HG02981 (cell line): ENCODE measurements around the gene SNX20.

Experiments used
- ATAC-seq: cut with Tn5 transposase; IDR thresholded peaks from one replicate; pipeline ENCODE4 v1.9.1; 2021; ENCODE audit warnings: mild to moderate bottlenecking, moderate library complexity; ENCODE audit not compliant: unreplicated experiment

The SNX20 gene

DNA sequence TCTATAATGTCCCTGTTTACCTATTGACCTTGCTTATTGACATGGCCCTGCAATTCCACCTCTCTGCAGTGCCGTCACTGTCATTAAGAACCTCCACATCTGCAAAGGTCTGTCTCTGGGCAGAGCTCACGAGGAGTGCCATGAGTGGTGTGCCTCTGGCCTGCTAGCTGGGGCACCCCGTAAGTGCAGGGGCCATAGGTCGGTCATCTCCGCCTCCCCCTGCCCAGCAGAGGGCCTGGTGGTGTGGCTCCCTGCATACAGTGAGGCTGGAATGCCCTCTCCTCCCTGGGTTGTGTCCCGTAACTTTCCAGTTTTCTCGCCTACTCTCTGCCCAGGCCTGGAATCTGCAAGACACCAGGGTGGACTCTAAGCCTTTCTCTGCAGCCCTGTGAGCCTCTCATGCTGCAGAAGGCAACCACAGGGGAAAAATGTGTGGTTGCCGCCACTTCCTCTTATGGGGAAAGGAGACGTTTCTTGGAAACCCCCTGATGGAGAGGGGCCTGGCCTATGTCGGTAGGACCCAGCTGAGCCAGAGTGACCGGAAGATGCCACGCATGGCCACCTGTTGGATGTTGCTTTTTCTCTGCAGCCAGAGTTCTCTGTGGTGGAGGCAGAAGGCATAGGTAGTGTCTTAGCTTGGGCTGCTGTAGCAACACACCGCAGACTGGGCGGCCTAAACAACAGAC lies 2.7 kb upstream of the SNX20 start:
- peak; percentile 66 for ATAC-seq

DNA sequence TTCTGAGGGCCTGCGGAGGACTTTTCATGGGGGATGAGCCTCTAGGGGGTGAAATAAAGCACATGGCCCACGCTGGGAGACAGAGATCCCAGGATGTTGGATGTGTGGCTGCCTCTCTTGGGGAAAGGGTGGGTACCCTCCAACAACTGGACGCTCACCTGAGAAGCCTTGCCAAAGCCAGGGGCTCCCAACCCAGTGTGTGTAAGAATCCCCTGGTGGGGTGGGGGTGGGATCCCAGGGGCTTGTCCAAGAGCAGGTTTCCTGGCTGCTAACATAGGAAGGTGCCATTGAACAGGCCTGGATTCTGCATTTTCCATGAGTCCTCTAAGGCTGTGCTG lies 587 bp downstream of the SNX20 start:
- no peak for ATAC-seq

DNA sequence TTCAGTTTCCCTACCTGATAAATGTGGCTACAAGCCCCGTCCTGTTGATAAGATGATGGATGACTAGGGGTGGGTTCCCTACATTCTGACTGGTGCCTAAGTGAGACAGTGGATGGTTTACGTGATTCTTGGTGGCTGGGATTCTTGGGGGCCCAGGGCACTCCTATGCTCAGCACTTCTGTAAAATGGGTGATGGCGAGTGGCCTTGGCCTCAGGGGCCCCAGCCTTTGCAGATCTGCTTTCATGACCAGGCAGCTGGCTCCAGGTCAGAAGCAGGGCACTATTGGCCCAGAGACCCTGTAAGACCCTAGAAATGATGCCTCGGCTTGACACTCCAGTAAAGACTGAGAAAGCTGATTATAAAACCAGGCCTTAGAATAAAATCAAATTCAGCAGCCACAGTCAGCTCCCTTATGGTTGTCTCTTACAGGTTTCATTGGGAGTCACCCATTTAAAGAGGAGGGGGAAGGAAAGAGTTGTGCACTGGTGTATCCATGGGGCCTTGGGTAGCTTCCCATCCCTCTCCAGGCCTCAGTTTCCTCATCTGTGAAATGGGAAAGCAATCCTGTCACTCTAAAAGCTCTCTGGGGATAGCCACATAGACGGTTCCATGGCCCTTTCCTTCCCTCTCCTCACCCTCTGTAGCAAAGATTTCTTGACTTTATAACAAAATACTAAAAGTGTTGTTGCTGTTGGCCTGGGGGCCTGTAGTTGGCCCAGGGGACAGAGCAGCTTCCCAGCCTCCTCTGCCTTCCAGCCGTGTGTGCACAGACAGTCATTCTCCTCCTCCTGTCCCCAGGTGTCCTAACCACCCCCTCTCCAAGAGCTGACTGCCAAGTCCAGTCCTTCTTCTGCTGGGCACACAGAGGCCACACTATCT lies 1.2 kb downstream of the SNX20 start:
- ATAC-seq: no peak

DNA sequence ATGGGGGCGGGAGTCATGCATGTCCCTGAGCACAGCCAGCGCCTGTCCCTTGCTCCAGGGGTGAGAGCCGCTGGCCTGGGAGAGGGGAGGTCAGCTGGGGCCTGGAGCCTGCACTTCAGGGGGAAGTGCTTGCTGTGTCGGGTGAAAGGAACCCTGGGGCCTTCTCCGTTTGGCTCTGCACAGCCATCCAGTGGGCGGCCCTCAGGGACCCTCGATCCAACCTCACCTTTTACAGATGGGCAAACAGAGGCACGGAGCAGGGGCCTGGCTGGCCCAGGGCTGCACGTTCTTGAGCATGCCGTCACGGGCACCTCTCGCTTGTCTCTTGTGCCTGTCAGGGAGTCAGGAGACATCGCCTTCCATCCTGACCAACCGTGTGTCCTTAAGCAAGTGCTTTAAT lies 1.8 kb downstream of the SNX20 start:
- no peak for ATAC-seq

DNA sequence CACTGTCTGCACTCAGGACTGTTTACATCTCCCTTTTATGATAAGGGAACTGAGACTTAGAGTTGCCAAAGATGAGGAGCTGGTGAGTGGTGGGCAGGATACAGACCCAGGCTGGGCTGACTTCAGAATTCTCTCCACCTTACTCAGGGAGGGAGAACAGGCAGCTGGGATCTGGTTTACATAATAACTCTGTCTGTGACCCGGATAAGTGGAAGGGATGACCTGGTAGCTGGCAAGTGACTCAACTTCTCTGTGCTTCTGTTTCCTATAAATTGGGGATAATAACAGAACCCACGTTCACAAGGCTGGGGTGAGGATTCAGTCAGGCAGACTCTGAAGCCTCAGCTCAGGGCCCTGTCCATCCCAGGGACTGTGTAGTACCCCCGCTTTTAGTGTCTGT lies 2.6 kb downstream of the SNX20 start:
- no peak for ATAC-seq

DNA sequence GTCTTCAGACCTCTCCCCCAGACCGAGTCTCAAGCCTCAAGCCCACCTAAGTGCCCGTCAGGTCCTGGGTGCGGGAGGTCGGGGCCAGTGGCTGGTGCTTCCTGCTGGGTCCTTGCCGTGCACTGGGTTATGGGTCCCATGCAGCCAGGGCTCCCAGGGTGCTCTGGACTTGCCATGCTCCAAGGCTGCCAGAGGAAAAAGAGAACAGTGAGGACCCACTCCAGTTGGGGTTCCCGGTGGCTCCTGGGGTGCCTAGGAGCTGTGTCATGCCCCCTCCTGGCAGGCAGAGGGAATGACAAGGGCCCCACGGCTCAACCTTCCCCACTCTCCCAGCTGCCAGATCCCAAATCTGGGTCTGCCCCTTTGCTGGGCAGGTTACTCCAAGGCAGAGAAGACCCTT lies 3.8 kb downstream of the SNX20 start:
- no peak for ATAC-seq

DNA sequence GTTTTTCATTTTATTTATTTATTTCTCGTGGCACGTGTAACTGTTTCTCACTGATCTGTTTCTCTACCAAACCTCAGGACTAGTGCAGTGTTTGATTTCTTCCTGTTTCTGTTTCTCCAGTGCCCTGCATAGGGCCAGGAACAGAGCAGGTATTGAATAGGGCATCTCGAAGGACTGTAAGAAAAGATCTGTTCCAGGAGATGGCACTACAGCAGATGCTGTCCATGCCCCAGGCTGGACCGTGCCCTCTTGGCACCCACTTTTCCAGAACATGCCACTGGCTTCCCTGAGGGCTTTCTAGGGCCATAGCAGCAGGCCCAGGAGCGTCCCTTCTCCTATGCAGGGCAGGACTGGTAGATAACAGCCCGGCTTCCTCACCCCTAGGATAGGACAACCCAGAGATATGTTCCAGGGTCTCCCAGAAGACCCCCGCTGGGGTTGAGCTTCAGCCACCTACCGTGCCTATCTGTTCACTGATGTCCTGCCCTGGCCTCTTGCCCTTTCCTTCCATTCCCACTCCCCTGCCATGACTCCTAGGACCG lies 4.4 kb downstream of the SNX20 start:
- no peak for ATAC-seq

DNA sequence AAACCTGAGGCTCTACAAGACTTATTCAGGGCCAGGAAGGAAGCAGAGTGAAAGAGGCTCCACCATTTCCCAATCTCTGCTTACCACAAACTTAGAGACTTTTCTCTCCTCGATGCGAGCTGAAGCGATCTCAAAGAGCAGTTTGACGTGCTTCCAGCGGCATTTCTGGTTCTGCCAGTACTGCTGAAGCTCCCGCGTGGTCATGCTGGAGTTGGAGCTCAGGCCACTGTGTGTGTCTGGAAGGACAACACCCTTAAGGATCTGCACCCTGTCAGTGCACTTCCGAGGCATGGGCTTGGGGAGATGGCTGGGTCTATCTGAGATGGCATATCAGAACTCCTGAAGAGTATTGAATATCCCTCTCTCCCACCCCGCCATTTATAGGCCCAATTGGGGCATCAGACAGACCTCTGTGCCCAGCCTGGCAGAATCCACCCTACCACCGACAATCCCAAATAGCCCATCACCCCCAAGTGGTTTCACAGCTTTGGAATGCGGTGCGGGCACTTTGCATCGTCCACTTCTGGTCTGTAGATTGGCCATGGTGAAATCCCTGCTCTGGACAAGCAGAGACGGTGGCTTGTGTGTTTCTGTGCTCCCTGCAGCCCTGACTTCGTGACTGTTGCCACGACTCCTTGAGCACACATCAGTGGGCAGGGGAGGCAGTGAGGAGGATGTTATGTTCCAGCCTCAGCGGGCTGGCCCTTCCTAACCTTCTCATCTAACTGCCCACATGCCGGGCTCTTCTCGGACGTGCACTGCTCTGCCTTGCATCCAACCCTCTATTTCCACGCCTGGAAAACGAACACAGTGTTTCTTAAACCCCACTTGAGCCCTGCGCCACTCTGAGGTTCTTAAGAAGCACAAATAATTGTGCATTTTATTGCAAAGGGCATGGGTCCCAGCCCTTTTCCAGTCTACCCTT lies 5.2 kb downstream of the SNX20 start:
- ATAC-seq: no peak

DNA sequence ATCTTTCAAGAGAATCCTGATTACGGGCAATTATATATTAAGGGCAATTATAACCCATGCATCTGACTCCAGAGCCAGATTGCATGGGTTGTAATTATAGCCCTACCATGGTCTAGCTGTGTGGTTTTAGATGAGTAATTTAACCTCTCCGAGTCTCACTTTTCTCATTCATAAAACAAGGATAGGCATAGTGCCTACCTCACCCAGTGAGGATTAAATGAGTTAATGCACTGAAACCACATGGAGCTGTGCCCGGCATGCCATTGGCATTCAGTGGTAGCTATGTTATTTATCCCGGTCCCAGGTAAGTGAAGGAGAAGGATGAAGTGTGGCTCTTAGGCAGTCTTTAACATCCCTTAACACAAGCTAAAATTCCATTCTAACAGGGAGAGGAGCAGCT lies 6.3 kb downstream of the SNX20 start:
- no peak for ATAC-seq

DNA sequence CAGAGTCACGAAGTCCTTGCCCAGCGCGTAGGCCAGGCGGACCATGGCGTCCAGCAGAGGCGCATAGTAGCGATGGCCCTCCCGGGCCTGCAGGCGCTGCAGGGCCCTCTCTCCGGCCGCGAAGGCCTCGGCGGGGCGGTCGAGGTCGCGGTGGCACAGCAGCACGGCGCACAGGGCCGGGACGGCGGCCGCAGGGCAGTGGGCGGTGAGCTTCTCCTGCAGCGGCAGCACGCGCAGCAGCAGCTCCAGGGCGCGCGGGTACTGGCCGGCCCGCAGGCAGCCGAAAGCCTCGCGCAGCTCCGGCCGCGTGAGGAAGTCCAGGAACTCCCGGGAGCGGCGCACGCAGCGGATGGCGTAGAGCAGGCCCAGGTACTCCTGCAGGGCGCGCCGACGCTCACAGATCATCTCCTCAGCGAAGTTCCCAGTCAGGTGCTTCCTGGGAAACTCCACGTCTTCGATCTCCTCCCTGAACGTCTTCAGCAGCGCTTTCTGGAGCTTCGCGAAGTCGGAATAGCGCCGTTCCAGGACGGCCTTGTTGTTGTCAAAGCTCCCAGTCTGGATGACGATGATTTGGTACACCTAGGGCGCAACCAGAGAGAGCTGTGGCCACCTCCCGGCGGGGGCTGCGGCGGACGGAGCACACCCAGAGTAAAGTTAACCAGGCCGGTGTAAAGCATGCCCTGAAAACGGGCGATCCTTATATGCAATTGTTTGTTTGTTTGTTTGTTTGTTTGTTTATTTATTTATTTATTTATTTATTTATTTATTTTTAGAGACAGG lies 7.4 kb downstream of the SNX20 start:
- ATAC-seq: no peak

DNA sequence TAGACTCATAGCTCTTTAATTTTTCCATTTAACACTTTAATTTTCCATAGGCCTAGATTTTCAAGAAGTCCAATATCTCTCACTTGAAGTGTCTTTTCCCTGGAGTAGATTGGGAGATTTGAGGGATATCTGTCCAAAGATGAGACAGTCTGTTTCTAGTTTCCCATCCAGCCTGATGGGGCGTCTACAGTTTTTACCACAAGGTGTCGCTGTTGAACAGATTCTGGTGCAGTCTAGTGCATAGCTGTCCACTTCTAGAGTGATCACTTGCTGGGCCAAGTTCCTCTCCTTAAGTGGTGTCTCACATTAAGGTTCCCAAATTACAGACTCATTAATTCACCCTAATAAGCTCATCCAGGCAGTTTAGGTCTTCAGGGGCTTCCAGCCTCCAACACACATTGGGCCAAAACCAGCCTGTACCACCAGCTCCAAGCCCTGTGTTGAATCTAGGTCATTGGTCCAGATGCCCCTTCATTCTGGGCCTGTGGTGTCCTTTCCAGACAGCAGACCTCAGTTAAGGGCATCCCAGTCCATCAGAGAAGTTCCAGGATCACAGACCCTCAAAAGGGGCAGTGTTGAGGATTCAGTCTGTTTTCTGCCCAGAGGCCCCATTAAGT lies 9.4 kb downstream of the SNX20 start:
- no peak for ATAC-seq

DNA sequence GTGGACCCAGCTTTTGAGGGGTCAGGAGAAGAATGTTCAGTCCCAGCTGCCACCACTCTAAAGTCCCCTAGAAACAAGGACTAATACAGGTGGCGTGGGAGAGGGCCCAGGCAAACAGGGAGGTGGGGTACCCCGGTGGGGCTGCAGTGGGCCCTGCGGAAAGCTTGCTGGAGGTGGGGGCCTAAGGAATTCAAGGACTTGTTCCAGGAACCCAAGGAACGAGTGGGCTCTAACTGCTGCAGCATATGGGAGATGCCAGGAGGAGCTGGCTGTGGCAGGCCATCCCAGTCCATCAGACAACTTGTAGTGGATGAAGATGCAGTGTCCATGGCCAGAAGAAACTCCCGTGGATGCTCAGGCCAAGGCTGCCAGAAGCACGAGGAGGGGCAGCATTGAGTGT lies 10.6 kb downstream of the SNX20 start:
- ATAC-seq: no peak

DNA sequence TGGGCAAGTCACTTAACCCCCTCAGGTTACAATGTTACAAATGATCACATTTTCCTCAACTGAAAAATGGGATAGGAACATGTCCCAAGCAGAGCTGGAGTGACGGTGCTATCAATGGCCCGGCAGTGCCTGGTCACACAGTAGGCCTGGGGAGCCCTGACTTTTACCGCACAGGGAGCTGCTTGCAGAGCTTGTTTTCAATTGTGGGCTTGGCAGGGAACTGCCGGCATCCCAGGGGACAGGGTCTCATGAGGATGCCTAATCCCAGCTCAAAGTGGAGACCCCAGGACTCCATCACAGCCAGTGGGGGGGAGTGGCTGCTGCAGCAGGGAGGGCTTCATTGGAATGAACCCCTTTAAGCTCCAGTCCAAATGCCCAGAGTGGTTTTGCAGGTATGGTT lies 11.4 kb downstream of the SNX20 start:
- ATAC-seq: no peak

DNA sequence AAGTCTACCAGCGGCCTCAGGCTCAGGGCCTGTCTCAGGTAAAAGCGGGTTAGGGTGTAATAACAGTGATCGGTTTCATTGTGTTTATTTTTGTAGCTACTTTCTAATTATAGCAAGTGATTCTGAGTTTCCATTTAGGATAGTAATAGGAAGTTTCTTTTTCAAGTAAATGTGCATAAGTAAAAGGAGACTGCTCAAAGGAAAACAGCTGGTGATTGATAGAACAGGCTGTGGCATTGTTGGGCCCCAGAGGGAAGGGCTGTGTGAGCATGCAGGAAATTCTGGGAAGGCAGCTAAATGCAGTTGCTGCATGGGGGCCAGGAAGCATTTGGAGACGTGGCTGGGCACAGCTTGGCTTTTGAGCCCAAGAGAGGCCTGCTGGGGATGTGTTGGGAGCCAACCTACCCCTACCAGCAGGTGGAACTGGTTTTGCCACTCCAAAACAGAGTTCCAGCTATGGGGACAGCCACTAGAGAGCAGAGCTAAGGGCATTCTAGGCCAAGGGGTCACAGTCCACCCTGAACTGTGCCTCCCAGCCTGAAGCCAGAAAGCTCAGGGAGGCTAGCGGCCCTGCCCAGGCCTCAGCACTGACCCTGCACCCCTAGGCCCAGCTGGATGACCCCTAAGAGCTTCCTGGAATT lies 12.6 kb downstream of the SNX20 start:
- ATAC-seq: no peak

DNA sequence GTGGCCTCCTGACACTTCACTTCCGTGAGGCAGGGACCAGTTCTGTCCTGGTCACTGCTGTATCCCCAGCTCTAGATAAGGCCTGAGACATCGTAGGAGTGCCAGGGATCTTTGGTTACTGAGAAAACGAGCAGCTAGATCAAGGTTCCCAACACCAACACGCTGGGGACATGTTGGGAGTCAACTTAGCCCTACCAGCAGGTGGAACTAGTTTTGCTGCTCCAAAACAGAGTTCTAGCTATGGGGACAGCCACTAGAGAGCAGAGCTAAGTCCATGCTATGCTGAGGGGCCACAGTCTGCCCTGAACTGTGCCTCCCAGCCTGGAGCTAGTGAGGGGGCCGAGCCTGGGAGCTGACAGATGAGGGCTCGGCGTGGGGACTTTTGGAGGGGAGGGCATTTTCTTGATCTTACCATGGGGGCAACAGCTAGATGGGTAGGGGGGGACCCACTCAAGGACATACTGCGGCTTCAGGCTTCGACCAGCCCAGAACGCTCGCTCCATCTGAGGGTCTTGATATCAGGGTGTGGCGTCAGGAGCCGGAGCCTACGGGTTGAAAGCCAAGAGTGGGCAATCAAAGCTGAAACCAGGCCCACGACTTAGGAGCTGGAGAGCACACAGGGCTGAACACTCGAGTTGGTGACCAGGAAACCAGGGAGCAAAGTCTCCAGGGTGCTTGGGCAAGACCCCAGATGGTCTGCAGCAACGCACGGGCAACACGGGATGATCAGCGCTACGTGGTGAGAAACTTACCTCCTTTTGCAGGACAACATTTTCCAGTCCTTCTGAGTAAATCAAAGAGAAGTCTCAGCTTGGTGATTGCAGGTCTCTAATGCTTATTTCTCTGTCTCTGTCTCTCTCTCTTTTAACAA lies 13.4 kb downstream of the SNX20 start:
- no peak for ATAC-seq

DNA sequence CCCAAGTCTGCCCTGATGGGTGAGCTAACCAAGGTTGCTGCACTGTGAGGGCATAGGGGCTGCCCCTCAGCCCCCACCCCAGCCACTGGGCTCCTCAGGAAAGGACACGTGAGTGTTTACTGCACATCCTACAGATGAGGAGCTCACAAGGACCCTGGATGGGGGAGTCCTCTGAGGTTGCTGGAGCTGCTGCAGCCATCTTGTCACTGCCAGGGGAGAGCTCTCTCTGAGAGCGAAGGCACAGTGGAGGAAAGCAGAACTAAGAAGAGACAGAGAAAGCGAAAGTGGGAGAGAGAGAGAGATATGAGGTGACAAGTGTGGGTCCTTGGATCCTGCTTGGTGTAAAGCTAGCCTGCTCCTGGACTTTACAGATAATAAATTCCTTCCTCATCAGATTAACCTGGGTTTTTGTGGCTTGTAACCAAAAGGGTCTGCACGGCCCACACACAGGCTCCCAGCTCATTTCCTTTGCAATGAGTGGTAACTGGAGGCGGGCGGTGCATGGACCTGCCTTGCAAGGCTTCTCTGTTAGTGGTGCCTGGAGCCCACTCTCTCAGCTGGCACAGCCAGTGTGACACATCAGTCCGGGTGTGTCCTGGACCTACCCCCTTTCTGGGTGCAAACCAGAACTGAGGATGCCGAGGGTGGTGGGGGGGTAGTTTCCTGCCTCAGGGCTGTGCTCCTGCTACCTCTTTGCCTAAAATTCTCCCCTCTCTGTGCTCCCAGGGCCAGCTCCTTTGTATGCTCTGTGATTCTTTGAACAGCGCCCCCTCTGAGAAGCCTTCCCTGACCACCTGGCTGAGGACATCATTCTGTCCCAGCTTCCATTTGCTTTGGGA lies 14.2 kb downstream of the SNX20 start:
- ATAC-seq: peak; percentile 88

DNA sequence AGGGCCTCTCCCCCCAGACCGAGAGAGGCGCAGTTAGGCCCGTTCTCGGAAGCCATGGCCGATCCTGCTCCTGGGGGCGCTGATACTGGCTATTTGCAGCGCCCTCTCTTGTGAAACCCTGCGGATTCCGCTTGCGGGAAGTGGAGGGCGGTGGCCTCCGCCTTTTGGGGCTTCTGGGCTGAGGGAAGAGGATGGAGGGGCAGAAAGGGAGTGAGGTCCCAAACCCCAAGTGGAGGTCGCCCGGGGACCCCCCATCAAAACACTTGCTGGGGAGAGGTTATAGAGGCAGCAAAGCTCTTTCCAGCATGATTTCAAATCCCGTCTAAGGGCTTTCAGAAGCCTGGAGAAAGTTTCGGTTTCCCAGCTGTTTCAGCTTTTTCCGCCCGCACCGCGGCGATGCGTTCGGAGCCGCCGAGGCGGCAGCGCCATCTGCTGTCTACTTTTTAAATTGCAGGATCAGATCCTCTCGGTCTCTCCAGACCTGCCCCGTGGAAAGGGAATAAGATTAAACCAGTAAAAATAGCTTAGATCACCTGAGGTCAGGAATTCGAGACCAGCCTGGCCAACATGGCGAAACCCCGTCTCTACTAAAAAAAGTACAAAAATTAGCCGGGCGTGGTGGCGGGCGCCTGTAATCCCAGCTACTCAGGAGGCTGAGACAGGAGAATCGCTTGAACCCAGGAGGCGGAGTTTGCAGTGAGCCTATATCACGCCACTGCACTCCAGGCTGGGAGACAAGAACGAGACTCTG lies 15.8 kb downstream of the SNX20 start:
- no peak for ATAC-seq
